Ovary (tissue), 9 donors: Measurements from ENCODE around the gene ARHGAP22. TPM values are rescaled to one million over a fixed set of nuclear protein-coding genes. Genes with fewer than 3 reads are reported as not detected.
A peak's percentile ranks its signal among the peaks of the same experiment; 100 is the strongest.

ENCODE experiments used
- DNase-seq, 5 donors: peaks; one replicate each; pipeline ENCODE4 v3.0.0-alpha.2; 2019 to 2020
- H3K27ac ChIP-seq, 2 donors: fragments of 200-600 bp; one replicate each; pipeline versions ENCODE4 v1.5.1 to v1.8.0; 2019 to 2022
- H3K27me3 ChIP-seq: fragments of 200-600 bp; one replicate; pipeline ENCODE4 v1.8.0; 2022
- H3K36me3 ChIP-seq: fragments of 200-600 bp; sonication (generic); one replicate; pipeline ENCODE4 v1.5.1; 2019
- H3K4me1 ChIP-seq: one replicate; pipeline ENCODE4 v1.8.1; 2013; ENCODE audit warnings: mild to moderate bottlenecking, moderate library complexity; ENCODE audit not compliant: insufficient read depth
- H3K4me3 ChIP-seq: fragments of 200-600 bp; sonication (generic); one replicate; pipeline ENCODE4 v1.5.1; 2017
- H3K9me3 ChIP-seq, 2 donors: fragments of 200-600 bp in 1 of 2; sonication (generic) in 1 of 2; one replicate each; pipeline versions ENCODE4 v1.5.1 to v1.8.1; 2013 to 2019; ENCODE audit warnings: mild to moderate bottlenecking in 1 of 2, moderate library complexity in 1 of 2
- CTCF ChIP-seq, 3 donors: fragments of 450-650 bp in 2 of 3; fragments of 200-600 bp in 1 of 3; IDR thresholded peaks; one replicate each; pipeline versions ENCODE4 v1.5.1 to v1.8.0; 2016 to 2022; ENCODE audit warnings: antibody characterized with exemption in 3 of 3, mild to moderate bottlenecking in 1 of 3
- EP300 ChIP-seq: sonication (generic); formaldehyde crosslinking; IDR thresholded peaks from one replicate; pipeline ENCODE4 v1.6.1; 2017; ENCODE audit warnings: antibody characterized with exemption
- POLR2A ChIP-seq: fragments of 450-650 bp; IDR thresholded peaks from one replicate; pipeline ENCODE4 v1.6.1; 2017; ENCODE audit warnings: antibody characterized with exemption, mild to moderate bottlenecking, moderate library complexity
- WGBS, 3 donors: extraction: QIAGEN DNeasy Blood & Tissue Kit in 1 of 3; methylation state at CpG; one replicate each; pipeline versions ENCODE4 v1.1.5 to v1.1.7; 2013 to 2017; 5-methylcytosine and 5-hydroxymethylcytosine counted together
- intact Hi-C, 4 donors: fragments of 100-400 bp; cut with DNase I; formaldehyde crosslinking; loops; one replicate each; pipeline versions ENCODE4 v1.11.0 to v1.15.1; 2022 to 2023
- polyA plus RNA-seq, 2 donors: library from polyadenylated mRNA; stranded (reverse); fragments of 200-250 nt in 1 of 2; fragments of 350-450 nt in 1 of 2; fragmentation: Illumina TruSeq in 1 of 2; extraction: RNeasy Lipid Tissue Mini Kit (QIAGEN cat#74804) in 1 of 2; gene quantifications; one replicate each; pipeline ENCODE4 v1.2.3, GENCODE V29; 2013 to 2014
- total RNA-seq, 7 donors: library from RNA; depleted of rRNA in 2 of 7; stranded (reverse); fragments of >200 nt in 2 of 7; fragmentation: NEBNext Ultra II Directional in 3 of 7; extraction: Animal tissue kit (Norgen Biotek cat#: 25700) in 3 of 7; gene quantifications; one replicate each; pipeline versions ENCODE4 v1.1.0 to v1.2.4, GENCODE V29; 2016 to 2023
- donor health status: DM: no; HTN: no; CAD: no; lungs with moderate emphysema.
- donor health status: DM: no; HTN: no; CAD: no.
- donor health status: Bipolar disorder and iron deficiency.
- donor health status: DM: yes; HTN: yes; CAD: no.
- donor health status: DM: no; HTN: no; CAD: no.
- donor health status: DM: yes; HTN: yes; CAD: no.

ARHGAP22 gene
- total and polyA plus RNA-seq, 9 donors: 3.9 to 14.3 (median 5.7) TPM

DNA sequence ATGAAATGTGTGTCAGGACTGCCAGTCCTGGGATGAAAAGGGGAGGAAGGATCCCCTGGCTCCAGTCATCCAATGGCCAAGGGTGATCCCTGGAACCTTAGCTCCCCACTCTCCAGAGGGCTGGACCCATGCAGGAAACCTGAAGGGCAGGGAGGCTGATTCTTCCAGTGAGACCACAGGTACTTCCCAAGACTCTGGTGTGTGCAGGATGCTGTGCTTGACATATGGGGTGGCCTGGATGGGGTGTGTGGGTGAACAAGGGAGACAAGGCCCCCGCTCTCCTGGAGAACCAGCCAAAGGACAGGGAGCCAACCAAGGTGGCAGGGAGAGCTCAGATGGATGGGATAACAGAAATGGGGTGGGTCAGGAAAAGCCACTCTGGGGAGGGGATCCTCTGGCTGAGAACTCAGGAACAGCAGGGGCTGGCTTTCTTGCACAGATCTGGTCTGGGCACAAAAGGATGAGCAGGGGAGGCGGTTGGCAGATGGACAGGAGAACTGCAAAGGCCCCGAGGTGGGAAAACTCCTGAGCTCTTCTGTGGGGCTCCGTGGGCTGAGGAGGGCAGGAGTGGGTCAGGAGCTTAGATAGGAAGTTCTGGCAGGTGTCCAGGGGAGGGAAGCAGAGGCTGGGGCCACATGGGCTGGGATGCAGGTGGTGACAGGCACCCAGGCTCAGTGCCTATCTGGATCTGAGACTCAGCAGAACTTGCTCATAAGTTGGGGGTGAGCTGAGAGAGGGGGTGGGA is 100.6 kb downstream of the ARHGAP22 start:
- intact Hi-C loops: loop anchor here in 2 of 4 donors (10.0 kb wide), 1 partner anchor 140 kb away; no protein-coding TSS in a partner anchor
- Histone ChIP-seq H3K27me3 (no peaks in the 10 kb centered on the region), H3K27ac (peak overlapping the region in 1 of 2 donors; percentile 78), H3K4me1 (peaks cover 21% of the 10 kb centered on the region), H3K9me3 (no peaks in the 10 kb centered on the region), H3K4me3 (no peak overlapping the region), H3K36me3 (no peaks in the 10 kb centered on the region)
- TF ChIP-seq POLR2A (no peak), EP300 (no peak), CTCF (IDR thresholded peaks at IDR 0.05) (no peak)
- 64 to 69% (median 66%) methylated on average over 4 of the region's 4 CpGs for WGBS, 3 donors
- peak in 3 of 5 donors; percentile 6 to 26 (median 26) for DNase-seq

DNA sequence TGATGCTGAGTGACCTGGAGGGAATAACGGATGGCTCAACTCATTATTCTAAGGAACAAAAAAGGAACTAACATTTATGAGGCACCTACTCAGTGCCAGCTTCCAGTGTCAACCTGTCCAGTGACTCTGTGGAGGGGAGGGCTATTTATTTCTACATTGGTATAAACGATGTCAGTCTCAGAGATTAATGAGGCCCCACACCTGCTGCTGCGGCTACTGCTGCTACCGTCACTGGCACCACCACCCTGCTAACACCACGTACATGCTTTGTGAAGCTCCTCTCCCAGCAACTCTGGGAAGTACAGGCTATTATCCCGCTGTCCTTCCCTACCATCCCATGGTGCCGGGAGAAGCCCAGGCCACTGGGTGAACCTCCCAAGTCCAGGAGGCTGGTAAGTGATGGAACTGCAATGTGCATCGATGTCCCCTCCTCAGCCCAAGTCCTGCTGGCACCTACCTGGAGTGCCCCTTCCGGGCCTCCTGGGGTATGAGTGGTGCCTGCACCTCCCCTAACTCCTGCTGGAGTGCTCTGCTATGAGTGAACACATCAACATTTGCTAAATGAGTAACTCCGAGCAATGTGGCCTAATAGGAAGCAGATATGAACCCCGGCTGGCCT is 101.5 kb downstream of the ARHGAP22 start:
- peak in 3 of 5 donors; percentile 10 to 29 (median 20) for DNase-seq
- Histone ChIP-seq H3K27ac (peak overlapping the region in 1 of 2 donors; percentile 78), H3K4me3 (no peak overlapping the region), H3K9me3 (no peaks in the 10 kb centered on the region), H3K4me1 (peaks cover 21% of the 10 kb centered on the region), H3K36me3 (no peaks in the 10 kb centered on the region), H3K27me3 (no peaks in the 10 kb centered on the region)
- no peak for TF ChIP-seq EP300
- no peak for TF ChIP-seq CTCF (IDR thresholded peaks at IDR 0.05)
- no peak for TF ChIP-seq POLR2A
- 84 to 88% (median 86%) methylated on average over 11 of the region's 11 CpGs for WGBS, 3 donors
- intact Hi-C loops: loop anchor here in 2 of 4 donors (10.0 kb wide), 1 partner anchor 139 kb away; no protein-coding TSS in a partner anchor

GRCh38 chr10:48502791-48503190 is 102.1 kb downstream of the ARHGAP22 start:
- Histone ChIP-seq H3K27me3 (no peaks in the 10 kb centered on the region), H3K27ac (peak overlapping the region in 1 of 2 donors; percentile 78), H3K9me3 (no peaks in the 10 kb centered on the region), H3K4me3 (no peak overlapping the region), H3K4me1 (peaks cover 22% of the 10 kb centered on the region), H3K36me3 (no peaks in the 10 kb centered on the region)
- intact Hi-C loops: loop anchor here in 2 of 4 donors (10.0 kb wide), 1 partner anchor 138 kb away; no protein-coding TSS in a partner anchor
- DNase-seq: peak; percentile 57 to 79 (median 76)
- TF ChIP-seq EP300 (no peak), POLR2A (no peak), CTCF (IDR thresholded peaks at IDR 0.05) (no peak)
- WGBS, 3 donors: 12 to 30% (median 15%) methylated on average over 9 of the region's 9 CpGs

GRCh38 chr10:48501787-48502771 is 102.8 kb downstream of the ARHGAP22 start:
- DNase-seq: peak in 2 of 5 donors; percentile 8 to 31
- peaks cover 26% of the 10 kb centered on the region for H3K4me1 ChIP-seq
- no peaks in the 10 kb centered on the region for H3K27me3 ChIP-seq
- WGBS, 3 donors: 68 to 73% (median 71%) methylated on average over 6 of the region's 6 CpGs
- no peak overlapping the region for H3K4me3 ChIP-seq
- H3K36me3 ChIP-seq: no peaks in the 10 kb centered on the region
- peak overlapping the region in 1 of 2 donors; percentile 78 for H3K27ac ChIP-seq
- intact Hi-C loops: loop anchor here in 2 of 4 donors (10.0 kb wide), 1 partner anchor 137 kb away; no protein-coding TSS in a partner anchor
- TF ChIP-seq EP300: no peak
- TF ChIP-seq CTCF (IDR thresholded peaks at IDR 0.05): no peak
- no peak for TF ChIP-seq POLR2A
- H3K9me3 ChIP-seq: no peaks in the 10 kb centered on the region
